Peyer's patch (tissue), 4 donors: ENCODE results near the gene TEK.

Experiments used
- POLR2A ChIP-seq, 2 donors: fragments of 450-650 bp; IDR thresholded peaks; one replicate each; pipeline ENCODE4 v1.5.1; 2017; ENCODE audit warnings: antibody characterized with exemption in 2 of 2, mild to moderate bottlenecking in 2 of 2, moderate library complexity in 2 of 2
- TF ChIP-seq, protein P1 (sequence below), 6 experiments: fragments of 450-650 bp in 4 of 6; fragments of 200-600 bp in 2 of 6; sonication (generic) in 1 of 6; IDR thresholded peaks; one replicate each; pipeline ENCODE4 v1.5.1; 2017 to 2019; ENCODE audit warnings: antibody characterized with exemption in 6 of 6, mild to moderate bottlenecking in 3 of 6, moderate library complexity in 1 of 6

DNA sequence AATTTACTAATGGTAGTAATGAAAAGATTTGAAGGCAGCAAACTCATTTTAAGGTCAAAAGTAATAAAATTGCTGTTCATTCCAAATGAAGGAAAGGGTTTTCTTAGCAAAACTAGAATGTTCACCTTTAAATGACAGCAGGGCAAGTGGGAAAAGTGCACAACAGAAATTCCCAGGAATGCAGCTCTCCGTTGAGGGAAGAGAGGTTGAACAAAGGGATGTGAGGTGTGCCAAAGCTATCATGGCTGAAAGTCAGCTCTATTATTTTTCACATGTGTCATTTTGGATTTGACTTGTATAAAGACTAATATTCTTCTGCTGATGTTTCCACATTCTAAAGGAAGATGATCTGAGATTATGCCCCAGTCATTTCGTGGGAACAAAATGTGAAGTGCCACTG lies 51.6 kb downstream of the TEK start:
- TF ChIP-seq, protein P1, sequence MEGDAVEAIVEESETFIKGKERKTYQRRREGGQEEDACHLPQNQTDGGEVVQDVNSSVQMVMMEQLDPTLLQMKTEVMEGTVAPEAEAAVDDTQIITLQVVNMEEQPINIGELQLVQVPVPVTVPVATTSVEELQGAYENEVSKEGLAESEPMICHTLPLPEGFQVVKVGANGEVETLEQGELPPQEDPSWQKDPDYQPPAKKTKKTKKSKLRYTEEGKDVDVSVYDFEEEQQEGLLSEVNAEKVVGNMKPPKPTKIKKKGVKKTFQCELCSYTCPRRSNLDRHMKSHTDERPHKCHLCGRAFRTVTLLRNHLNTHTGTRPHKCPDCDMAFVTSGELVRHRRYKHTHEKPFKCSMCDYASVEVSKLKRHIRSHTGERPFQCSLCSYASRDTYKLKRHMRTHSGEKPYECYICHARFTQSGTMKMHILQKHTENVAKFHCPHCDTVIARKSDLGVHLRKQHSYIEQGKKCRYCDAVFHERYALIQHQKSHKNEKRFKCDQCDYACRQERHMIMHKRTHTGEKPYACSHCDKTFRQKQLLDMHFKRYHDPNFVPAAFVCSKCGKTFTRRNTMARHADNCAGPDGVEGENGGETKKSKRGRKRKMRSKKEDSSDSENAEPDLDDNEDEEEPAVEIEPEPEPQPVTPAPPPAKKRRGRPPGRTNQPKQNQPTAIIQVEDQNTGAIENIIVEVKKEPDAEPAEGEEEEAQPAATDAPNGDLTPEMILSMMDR (IDR thresholded peaks at IDR 0.05), result no peak
- TF ChIP-seq POLR2A (IDR thresholded peaks at IDR 0.05), result no peak
